Stimulated activated CD4-positive, alpha-beta T cell treated with anti-CD3 and anti-CD28 coated beads, Interleukin-2, amount 100 ng/mL, for 48 hours (primary cell): ENCODE data around the gene CDK10.
A peak's percentile ranks its signal among the peaks of the same experiment; 100 is the strongest.
"Not testable (repeated sequence)": the region's sequence is repeated elsewhere in the genome, so short reads cannot be mapped to it uniquely, and the experiment has no call there.

Source experiments
- DNase-seq, 2 donors: peaks; one replicate each; pipeline ENCODE4 v3.0.0-alpha.2; 2020

CDK10 gene

GRCh38 chr16:89696670-89697128 is 10.2 kb downstream of the CDK10 start:
- DNase-seq, result no peak

GRCh38 chr16:89697161-89697615 is 10.7 kb downstream of the CDK10 start:
- no peak for DNase-seq

GRCh38 chr16:89697616-89698331 is 11.3 kb downstream of the CDK10 start:
- no peak for DNase-seq

GRCh38 chr16:89698717-89699116 is 12.2 kb downstream of the CDK10 start:
- DNase-seq, result not testable (repeated sequence)

- not testable (repeated sequence) for DNase-seq
These were observed 13.2 kb downstream of the CDK10 start for GRCh38 chr16:89699629-89700099.

GRCh38 chr16:89700100-89700648 is 13.7 kb downstream of the CDK10 start:
- peak; percentile 97 to 98 for DNase-seq

GRCh38 chr16:89700649-89701424 is 14.3 kb downstream of the CDK10 start:
- DNase-seq, result peak in 1 of 2 donors; percentile 44

GRCh38 chr16:89701425-89702406 is 15.2 kb downstream of the CDK10 start, which contains the start of gene SPATA2L:
Gene SPATA2L (minus strand): TSS chr16:89701705. CDS start chr16:89701232, 473 bp downstream.
- peak; percentile 92 to 97 for DNase-seq

GRCh38 chr16:89704281-89704680 is 17.8 kb downstream of the CDK10 start:
- no peak for DNase-seq

- DNase-seq, result no peak
These were observed 18.5 kb downstream of the CDK10 start for GRCh38 chr16:89705006-89705405.

GRCh38 chr16:89706518-89707260 is 20.2 kb downstream of the CDK10 start:
- DNase-seq, result no peak

GRCh38 chr16:89707695-89708094 is 21.2 kb downstream of the CDK10 start:
- DNase-seq, result no peak

- DNase-seq, result no peak
These were observed 22.0 kb downstream of the CDK10 start for GRCh38 chr16:89708481-89708931.

GRCh38 chr16:89709166-89709565 is 22.7 kb downstream of the CDK10 start:
- no peak for DNase-seq

GRCh38 chr16:89709716-89710432 is 23.4 kb downstream of the CDK10 start:
- no peak for DNase-seq

- DNase-seq, result no peak
These were observed 24.4 kb downstream of the CDK10 start for GRCh38 chr16:89710709-89711564.

- DNase-seq, result peak; percentile 82 to 88
These were observed 25.2 kb downstream of the CDK10 start for GRCh38 chr16:89711601-89712273.

GRCh38 chr16:89712274-89712781 is 25.8 kb downstream of the CDK10 start:
- no peak for DNase-seq

GRCh38 chr16:89716493-89716892 is 30.0 kb downstream of the CDK10 start:
- DNase-seq, result no peak
